ENCODE measurements around the gene IFT27.
"Not testable (repeated sequence)": the region's sequence is repeated elsewhere in the genome, so short reads cannot be mapped to it uniquely, and the experiment has no call there.

Gene IFT27

DNA sequence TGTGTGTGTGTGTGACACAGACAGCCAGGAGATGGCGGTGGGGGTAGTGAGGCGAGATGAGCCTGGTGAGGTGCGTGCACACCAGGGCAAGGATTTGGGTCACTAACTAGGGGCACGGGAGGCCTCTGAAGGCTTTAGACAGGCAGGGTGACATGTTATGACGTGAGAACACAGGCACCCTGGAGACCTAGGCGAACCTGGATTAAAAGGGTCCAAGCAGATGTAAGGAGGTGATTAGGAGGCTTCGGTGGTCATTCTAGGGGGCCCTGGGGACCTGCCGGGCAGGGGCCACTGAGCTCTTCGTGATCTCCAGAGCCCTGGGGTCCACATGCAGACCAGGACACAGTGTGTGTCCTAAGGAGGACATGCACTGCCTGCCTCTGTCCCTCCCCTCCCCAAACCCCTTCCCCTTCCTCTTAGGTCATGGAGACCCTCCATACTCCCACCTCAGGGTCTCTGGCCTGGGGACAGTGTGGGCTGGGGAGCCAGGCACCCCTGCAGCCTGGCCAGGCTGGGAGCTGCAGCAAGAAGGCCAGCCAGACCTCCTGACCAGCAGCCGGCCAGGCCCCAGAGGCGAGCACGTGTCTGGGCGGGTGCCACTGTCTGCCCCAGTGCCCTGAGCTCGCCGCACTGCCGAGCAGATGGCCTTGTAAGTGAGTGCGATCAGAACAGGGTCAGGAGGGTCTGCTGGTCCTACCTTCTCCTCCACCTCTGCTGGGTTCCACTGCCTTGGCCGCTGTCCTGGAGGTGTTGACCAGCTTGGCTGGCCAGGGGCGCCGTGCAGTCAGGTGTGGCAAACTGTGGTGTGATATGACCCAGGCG is 32.1 kb downstream of the IFT27 start:
- DNase-seq (ENCODE audit: low read depth), result no peak

DNA sequence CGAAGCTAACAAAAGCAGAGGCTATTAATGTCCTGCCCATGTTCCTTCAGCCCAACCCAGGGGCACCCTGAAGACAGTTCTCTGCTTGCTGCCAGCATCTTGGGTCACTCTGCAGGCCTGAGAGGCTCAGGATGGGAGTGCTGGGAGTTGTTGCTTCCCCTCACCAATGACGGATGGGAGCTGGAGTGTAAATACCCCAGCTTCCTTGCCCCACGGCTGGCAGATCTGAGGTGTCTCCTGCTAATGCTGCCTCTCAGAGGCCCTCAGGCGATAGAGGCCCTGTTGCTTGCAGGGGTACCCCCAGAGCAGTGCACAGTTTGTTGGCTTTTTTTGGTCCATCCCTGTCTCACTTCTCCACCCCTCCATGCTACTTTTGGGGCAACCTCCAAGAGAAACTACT is 32.9 kb downstream of the IFT27 start:
- DNase-seq (ENCODE audit: low read depth), result no peak

DNA sequence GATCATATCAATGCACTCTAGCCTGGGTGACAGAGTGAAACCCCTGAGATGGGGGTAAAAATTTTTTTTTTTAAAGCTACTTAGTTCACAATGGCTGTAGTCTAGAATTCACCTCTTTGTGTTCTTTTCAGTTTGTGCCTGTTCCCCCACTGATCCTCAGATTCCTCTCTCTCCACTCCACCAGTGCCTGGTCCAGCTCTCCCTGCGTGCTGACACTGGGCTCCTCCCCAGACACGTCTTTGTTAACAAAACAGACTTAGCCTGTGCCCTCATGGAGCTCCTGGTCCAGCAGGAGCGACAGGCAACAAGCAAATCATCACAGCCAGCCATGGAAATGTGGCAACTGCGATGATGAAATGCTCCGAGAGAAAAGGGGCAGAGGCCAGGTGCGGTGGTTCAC is 34.0 kb downstream of the IFT27 start:
- DNase-seq (ENCODE audit: low read depth), result no peak

DNA sequence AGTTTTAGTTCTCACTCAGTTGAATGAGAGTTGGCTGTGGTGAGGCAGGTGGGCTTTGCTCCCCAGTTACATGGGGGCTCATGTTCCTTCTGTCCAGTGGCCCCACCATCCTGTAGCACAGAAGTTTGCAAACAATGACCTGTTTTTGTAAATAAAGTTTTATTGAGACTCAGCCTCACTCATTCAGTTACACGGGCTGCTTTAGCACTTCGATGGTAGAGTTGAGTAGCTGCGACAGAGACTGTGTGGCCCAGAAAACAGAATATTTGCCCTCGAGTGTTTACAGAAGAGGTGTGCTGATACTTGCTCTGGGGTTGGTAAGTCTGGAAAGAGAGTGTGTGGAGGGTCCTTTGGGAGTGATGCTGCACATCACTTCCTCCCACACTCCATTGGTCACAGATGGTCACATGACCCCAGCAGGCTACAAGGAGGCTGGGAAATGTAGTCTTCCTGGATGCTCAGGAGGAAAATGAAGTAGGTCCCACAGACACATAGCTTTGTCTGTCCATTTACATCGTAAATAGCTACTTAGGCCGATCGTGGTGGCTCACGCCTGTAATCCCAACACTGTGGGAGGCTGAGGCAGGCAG is 34.6 kb downstream of the IFT27 start:
- no peak for DNase-seq (ENCODE audit: low read depth)

DNA sequence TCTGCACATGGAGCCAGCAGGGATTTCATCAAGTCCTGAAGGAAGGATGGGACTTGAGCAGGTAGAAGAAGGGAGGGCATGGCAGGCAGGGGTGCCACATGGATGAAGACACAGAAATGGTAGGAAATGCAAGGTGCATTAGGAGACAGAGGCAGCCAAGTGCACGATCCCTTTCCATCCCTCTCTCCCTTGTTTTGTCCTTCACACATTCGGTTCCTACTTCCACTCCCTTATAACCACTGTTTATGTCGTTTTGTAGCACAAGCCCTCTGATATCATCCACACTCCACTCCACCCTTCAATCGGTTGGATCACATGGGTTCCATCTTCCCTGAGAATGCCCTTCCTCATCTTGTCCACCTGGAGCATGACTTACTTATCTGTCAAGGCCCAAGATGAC is 35.2 kb downstream of the IFT27 start:
- DNase-seq (ENCODE audit: low read depth), result no peak

DNA sequence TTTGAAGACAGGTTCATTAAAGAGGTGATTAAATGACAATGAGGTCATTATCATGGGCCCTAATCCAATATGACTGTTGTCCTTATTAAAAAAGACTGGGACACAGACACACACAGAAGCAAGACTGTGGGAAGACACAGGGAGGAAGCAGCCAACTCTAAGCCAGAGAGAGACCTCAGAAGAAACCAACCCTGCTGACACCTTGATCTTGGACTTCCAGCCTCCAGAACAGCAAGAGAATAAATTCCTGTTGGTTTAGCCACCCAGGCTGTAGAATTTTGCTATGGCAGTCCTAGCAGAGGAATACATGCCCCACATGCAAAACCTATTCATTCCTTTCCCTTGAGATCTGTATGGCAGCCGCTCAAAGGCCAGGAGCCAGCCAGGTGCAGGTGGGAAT is 36.7 kb downstream of the IFT27 start:
- DNase-seq (ENCODE audit: low read depth), result no peak

DNA sequence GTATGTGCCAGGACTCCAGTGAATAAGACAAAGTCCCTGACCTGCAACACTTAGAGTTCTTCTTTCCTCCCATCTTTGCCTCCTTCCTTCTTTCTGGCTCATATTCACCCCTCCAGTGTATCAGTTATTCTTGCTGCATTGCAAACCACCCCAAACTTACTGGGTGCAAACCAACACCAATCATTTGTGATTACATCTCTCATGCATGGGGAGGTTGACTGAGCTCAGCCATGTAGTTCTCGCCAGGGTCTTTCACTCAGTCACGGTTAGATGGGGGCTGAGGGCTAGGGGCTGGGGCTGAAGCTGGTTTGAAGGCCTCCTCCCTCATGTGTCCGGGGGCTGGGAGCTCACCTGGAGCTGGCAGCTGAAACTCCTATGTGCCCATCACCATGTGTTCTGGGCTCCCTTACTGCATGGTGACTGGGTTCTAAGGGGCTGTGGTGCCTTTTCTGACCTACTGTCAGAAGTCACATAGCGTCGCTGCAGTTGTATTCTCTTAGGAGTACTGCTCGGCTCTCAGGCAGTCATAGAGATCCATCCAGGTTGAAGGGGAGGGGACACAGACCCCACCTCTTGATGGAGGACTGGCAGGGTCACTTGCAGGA is 37.4 kb downstream of the IFT27 start:
- no peak for DNase-seq (ENCODE audit: low read depth)

DNA sequence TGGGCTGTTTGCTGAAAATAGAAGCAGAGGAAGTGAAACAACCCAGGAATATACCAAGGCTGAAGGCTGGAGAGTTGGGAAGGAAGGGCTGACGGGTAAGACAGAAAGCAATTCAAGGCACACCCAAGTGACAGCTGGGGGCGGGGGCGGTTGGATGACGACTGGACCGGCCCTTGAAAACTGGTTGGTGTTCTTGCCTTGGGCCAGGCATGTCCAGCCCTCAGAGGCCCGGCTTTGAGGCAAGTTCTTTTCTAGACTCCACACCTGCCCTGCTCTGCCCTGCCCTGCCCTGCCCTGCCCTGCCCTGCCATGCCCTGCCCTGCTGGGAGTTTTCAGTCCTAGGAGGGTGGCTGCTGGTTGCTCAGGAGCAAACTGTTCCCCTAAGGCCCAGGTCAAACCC is 38.1 kb downstream of the IFT27 start:
- no peak for DNase-seq (ENCODE audit: low read depth)

DNA sequence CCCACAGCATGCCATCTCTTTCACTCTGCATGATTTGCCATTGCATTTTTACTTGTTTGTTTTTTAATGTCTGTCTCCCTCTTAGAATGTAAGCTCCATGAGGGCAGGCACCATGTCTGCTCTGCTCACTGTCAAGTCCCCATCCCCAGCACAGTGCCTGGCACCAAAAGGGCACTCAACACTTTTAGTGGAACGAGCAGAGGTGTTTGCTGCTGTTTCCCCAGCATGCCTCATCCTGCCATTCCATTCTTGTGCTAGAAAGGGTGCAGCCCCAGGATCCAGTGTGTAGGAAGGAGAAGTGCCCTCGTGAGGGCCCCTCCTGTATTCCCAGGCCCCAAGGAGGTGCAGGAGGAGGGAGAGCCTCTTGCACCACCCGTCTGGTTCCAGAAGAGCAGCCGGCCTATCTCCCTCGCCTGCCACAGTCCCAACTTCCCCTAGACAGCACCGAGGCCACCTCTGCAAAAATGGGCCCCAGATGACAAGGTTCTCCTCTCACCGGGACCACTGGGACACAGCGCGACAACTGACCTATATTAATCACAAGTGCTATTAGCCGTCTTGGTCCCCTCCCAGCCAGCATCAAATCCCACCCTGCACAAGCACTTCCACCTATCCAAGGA is 39.1 kb downstream of the IFT27 start:
- DNase-seq (ENCODE audit: low read depth), result no peak

DNA sequence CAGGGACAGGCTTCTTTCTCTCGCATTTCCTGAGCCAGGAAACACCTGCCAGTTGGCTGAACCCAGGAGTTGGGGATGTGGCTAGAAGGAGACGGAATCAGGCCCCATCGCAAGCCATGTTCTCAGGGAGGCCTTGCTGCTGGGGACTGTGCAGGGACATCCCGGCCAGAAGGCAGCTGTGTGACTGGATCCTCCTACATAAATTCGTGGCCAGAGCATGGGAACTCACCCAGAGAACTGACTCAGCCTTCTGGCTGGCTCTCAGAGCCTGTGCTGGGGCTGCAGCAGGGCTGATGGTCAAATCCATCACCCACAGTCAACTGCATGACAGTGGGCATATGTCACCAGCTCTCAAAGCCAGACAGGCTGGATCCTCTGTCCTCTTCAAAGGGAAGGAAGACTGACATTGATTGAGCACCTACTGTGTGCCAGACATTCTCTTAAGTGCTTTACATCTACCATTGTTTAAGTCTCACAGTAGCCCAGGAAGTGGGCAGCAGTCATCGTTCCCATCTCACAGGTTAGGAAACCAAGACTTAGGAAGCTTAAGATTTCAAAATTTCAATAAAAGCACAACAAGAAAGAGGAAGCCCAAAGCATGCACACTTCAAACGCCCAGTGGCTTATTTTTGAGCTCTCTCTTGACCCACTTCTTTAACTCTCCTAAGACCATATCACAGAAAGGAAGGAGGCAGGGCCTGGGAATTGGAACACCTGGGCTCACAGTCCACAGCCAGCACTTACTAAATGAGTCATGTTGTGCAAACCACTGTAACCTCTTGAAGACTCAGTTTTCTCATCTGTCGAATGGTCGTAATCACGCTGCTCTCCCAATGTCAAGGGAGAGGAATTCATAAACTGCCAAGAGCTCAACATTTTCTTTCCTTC is 41.5 kb downstream of the IFT27 start:
- no peak for DNase-seq (ENCODE audit: low read depth)

DNA sequence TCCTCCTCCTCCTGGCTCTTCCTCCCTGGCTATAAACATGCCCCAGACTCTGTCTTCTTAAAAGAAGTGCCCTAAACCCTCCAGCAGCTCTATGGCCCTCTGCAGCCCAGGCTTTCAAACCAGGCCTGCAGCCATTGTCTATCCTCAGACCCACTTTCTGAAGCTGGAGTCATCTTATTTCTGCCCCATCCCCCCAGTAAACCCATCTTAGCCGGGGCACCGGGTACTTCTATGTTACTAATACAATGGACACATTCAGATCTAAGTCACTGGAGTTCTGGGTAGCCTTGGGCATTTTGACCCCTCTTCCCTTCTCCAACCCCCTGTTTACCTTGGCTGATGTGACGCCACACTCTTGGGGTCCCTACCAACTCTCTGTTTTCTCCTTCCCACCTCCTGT is 42.6 kb downstream of the IFT27 start:
- no peak for DNase-seq (ENCODE audit: low read depth)

DNA sequence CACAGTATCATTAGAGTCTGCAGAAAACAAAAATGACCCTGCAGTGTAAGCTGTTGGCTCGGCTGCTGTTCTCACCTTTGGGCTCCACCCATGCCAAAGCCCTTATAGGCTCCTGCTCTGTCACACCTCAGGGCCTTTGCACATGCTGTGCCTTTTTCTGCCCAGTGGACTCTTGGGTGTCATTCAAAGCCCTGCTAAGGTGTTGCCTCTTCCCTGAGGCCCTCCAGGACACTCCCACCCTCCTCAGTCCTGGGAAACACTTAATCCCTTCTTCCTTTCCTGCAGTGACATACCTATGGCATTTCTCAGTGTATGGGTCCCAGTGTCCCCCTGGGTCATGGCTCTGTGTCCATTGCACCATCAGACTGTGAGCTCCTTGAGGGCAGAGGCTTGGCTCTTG is 43.3 kb downstream of the IFT27 start:
- no peak for DNase-seq (ENCODE audit: low read depth)

DNA sequence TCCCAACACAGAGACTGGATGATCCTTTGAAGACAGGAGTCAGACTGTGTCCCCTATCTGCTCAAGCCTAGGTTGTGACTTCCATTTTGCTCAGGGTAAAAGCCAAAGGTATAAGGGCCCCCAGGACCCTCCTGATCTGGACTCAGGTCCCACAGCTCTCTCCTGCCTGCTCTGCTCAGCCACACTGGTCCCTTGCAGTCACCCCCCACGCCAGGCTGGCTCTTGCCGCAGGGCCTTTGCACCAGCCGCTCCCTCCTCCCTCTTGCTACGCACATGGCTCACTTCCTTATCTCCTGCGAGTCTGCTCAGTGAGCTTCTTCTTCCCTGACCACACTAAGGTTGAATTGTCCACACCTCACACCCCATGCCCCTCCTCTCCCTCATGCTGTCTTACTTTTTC is 44.0 kb downstream of the IFT27 start:
- no peak for DNase-seq (ENCODE audit: low read depth)

DNA sequence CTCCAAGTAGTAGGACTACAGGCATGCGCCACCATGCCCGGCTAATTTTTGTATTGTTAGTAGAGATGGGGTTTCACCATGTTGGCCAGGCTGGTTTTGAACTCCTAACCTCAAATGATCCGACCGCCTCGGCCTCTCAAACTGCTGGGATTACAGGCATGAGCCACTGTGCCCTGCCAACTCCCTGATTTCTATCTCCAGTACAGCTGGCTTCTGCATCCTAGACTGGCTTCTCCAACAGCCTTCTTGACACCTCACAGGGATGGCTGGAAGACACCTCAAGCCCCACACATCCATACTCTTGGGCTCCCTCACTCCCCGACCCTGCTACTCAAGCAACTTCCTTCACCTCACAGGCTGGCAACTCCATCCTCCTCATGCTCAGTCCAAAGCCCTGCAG is 44.6 kb downstream of the IFT27 start:
- not testable (repeated sequence) for DNase-seq (ENCODE audit: low read depth)

DNA sequence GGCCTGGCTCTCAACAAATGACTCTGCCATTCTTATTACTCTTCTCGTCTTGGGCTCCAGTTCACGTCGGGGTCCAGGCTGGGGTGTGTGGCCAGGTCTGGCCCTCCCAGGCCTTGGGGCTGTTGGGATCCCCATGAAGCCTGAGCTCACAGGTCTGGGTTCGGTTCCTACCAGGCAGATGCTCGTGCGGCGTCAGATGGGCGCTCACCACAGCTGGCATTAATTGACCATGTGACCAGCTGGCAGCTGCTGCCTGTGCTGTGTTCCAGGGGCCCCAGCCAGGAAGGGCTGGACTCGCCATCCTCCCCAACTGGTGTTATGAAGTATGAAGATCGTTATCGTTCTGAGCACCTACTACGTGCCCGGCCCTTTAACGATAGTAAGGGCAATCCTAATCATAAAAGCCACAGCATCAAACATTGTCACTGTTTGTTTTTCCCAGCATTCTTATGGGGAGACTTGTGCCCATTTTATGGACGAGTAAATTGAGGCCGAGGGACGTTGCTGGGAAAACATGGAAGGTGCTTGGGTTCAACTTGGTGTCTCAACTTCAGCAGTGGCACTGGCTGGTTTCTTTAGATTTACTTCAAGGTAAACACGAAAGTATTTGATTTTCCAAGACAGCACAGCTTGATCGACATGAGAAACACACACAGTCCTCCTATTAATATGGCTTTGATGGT is 45.6 kb downstream of the IFT27 start:
- DNase-seq (ENCODE audit: low read depth), result no peak

DNA sequence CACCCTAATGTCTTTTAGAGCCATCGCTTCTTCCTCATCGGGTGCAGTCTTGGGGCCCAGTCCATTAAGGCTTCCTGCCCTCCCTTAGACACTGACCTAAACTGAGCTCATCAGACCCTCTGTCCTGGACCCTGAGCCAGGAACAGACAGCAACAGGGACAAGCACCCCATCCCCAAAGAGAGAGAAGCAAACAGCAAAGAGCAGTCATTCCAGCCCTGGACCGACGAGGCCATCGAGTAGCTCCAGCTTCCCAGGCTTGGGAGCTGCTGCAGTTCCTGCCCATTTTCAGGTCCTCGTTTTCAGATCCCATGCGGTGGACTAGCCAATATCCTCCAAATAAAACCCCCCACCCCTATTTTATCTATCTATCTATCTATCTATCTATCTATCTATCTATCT is 46.6 kb downstream of the IFT27 start:
- no peak for DNase-seq (ENCODE audit: low read depth)

DNA sequence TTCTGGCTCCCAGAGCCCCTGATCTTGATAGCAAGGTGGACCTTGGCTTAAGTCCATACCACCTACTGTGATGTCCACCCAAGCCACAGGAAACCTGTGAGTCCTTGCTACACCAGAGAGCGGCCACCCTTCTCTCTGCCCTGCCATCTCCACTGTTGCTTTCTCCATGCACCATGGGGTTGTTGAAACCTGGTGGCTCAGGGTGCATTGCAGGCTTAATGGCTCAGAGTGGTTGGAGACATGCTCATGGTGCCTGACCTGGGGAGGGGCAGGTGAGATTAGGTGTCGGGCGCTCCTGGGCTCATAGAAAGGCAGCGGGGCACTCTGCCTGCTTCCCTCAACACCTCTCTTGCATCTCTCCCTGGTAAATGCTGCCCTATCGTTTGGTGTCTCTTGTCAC is 47.4 kb downstream of the IFT27 start:
- DNase-seq (ENCODE audit: low read depth), result no peak

DNA sequence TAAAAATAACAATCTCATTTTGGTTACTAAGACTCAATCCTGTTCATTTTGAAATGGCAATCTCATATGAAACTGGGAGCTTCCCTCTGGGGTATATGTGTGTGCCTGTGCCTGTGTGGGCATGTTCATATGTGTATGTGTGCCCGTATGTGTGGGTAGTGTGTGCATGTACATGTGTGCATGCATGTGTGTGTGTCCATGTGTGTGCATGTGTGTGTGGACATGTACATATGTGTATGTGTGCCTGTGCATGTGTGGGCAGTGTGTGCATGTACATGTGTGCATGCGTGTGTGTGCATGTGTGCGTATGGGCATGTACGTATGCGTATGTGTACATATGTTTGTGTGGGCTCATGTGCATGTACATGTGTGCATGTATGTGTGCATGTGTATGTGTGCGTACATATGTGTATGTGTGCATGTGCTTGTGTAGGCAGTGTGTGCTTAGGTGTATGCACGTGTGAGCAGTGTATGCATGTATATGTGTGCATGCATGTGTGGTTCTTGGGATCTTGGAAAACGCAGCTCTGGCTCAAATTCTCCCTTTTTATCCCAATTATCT is 47.9 kb downstream of the IFT27 start:
- no peak for DNase-seq (ENCODE audit: low read depth)

DNA sequence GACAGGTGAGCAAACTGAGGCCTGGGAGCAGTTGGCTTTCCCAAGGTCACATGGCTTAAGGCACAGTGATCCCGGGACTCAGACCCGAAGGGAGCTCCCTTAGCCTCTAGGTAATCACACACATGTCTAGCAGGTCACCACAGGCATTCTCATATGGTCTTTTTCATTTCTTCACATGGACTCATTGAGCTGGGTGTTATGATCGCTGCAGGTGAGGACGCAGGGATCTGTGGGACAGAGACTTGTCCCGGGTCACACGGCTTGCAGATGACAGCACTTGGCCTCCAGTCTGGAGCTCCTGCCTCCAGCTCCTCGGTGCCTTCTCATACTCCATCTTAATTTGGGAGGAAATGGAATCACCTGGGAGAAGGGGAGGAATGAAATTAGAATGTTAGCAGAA is 48.8 kb downstream of the IFT27 start:
- no peak for DNase-seq (ENCODE audit: low read depth)

DNA sequence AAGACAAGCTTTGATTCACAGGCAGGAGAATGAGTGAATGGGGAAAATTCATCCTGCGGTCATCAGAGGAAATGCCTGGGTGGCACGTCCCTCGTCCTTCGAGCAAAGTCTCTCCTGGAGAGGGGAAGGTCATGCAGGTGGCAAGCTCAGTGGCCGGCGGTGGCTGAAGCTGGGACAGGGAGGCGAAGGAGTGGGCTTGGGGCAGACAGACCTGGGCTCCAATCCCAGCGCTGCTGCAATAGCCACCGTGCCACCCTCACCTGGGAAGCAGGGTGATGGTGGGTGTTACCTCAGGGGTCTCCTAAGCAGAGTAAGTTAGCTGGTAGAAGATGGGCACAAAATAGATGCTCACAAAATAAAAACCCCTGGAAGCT is 49.9 kb downstream of the IFT27 start:
- no peak for DNase-seq (ENCODE audit: low read depth)

DNA sequence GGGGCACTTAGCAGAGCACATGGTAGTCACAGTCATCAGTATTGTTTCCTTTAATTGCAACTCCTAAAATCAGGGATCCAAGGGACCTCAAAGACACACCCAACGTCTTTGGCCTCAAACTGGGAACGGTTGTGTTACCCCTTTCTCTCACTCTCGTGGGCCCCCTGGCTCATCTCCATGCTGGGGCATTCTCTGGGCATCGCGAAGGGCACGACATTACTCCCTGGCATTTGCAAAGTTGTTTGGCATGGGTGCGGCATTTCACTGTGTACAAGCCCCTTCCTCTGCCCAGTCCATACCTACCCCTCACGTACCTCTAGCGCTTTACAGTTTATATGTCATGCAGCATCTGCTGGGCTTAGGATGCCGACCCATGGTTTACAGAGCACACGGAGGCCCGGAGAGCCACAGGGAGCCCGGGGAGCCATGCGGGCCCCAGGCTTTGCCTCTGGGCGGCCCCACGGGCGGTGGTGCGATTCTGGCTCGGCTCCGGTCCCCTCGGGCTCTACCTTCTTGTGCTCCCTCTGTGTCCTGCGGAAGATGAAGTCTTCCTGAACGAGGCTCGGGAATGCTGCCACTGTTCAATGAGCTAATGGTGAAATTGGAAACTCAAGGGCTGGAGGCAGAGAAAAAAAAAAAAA is 50.4 kb downstream of the IFT27 start:
- no peak for DNase-seq (ENCODE audit: low read depth)
